Measurements from ENCODE around the gene PICK1.

DNA sequence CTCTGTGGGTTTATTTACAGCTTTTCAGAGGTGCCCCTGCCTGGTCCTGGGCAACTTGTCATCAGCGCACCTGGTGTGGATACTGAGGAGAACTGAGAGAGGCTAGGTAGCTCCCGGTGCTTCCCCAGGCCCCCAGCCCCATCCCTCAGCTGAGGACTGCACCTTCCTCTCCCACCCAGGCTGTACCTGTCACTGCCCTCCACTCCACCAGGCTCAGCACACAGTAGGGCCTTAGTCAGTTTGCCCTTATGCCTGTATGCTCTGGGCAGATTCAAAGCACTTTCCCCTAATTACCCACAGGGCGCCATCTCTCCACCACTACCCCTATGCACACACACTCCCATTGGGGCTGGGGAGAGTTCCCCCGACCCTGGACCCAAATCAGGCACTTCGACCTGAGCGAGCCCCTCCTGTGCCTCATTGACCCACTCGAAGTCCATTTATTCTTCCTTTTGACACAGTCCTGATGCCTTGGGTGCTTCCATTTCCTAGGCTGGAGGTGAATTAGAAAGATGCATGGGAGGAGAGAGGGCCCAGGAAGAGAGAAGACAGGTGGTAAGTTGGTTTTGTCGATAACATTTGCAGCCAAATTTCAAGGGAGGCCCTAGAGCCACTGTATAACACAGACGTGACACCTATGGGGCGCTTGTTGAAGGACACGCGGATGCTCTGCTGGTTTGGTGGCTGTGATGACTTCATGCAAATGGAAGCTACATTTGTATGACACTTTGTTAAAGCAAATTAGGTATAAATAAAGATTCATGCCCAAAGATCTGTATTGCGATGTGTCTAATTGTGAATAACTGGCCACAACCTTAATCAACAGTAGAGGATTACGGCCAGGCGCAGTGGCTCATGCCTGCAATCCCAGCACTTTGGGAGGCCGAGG lies 13.8 kb upstream of the PICK1 start:
- TF ChIP-seq, protein P1, sequence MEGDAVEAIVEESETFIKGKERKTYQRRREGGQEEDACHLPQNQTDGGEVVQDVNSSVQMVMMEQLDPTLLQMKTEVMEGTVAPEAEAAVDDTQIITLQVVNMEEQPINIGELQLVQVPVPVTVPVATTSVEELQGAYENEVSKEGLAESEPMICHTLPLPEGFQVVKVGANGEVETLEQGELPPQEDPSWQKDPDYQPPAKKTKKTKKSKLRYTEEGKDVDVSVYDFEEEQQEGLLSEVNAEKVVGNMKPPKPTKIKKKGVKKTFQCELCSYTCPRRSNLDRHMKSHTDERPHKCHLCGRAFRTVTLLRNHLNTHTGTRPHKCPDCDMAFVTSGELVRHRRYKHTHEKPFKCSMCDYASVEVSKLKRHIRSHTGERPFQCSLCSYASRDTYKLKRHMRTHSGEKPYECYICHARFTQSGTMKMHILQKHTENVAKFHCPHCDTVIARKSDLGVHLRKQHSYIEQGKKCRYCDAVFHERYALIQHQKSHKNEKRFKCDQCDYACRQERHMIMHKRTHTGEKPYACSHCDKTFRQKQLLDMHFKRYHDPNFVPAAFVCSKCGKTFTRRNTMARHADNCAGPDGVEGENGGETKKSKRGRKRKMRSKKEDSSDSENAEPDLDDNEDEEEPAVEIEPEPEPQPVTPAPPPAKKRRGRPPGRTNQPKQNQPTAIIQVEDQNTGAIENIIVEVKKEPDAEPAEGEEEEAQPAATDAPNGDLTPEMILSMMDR (tag by site-specific recombination; IDR thresholded peaks at IDR 0.05) = no peak
- TF ChIP-seq, protein P2, sequence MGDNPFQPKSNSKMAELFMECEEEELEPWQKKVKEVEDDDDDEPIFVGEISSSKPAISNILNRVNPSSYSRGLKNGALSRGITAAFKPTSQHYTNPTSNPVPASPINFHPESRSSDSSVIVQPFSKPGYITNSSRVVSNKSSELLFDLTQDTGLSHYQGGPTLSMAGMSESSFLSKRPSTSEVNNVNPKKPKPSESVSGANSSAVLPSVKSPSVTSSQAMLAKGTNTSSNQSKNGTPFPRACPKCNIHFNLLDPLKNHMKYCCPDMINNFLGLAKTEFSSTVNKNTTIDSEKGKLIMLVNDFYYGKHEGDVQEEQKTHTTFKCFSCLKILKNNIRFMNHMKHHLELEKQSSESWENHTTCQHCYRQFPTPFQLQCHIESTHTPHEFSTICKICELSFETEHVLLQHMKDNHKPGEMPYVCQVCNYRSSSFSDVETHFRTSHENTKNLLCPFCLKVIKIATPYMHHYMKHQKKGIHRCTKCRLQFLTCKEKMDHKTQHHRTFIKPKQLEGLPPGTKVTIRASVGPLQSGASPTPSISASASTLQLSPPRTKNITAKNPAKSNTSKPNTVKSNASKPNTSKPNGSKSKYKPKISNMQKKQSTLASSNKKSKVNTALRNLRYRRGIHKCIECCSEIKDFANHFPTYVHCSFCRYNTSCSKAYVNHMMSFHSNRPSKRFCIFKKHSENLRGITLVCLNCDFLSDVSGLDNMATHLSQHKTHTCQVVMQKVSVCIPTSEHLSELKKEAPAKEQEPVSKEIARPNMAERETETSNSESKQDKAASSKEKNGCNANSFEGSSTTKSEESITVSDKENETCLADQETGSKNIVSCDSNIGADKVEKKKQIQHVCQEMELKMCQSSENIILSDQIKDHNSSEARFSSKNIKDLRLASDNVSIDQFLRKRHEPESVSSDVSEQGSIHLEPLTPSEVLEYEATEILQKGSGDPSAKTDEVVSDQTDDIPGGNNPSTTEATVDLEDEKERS (tag by site-specific recombination; IDR thresholded peaks at IDR 0.05) = no peak
- TF ChIP-seq, protein P3, sequence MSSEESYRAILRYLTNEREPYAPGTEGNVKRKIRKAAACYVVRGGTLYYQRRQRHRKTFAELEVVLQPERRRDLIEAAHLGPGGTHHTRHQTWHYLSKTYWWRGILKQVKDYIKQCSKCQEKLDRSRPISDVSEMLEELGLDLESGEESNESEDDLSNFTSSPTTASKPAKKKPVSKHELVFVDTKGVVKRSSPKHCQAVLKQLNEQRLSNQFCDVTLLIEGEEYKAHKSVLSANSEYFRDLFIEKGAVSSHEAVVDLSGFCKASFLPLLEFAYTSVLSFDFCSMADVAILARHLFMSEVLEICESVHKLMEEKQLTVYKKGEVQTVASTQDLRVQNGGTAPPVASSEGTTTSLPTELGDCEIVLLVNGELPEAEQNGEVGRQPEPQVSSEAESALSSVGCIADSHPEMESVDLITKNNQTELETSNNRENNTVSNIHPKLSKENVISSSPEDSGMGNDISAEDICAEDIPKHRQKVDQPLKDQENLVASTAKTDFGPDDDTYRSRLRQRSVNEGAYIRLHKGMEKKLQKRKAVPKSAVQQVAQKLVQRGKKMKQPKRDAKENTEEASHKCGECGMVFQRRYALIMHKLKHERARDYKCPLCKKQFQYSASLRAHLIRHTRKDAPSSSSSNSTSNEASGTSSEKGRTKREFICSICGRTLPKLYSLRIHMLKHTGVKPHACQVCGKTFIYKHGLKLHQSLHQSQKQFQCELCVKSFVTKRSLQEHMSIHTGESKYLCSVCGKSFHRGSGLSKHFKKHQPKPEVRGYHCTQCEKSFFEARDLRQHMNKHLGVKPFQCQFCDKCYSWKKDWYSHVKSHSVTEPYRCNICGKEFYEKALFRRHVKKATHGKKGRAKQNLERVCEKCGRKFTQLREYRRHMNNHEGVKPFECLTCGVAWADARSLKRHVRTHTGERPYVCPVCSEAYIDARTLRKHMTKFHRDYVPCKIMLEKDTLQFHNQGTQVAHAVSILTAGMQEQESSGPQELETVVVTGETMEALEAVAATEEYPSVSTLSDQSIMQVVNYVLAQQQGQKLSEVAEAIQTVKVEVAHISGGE (tag by site-specific recombination; conservative IDR thresholded peaks at IDR 0.05; ENCODE audit: low read depth) = no peak
- TF ChIP-seq, protein P4, sequence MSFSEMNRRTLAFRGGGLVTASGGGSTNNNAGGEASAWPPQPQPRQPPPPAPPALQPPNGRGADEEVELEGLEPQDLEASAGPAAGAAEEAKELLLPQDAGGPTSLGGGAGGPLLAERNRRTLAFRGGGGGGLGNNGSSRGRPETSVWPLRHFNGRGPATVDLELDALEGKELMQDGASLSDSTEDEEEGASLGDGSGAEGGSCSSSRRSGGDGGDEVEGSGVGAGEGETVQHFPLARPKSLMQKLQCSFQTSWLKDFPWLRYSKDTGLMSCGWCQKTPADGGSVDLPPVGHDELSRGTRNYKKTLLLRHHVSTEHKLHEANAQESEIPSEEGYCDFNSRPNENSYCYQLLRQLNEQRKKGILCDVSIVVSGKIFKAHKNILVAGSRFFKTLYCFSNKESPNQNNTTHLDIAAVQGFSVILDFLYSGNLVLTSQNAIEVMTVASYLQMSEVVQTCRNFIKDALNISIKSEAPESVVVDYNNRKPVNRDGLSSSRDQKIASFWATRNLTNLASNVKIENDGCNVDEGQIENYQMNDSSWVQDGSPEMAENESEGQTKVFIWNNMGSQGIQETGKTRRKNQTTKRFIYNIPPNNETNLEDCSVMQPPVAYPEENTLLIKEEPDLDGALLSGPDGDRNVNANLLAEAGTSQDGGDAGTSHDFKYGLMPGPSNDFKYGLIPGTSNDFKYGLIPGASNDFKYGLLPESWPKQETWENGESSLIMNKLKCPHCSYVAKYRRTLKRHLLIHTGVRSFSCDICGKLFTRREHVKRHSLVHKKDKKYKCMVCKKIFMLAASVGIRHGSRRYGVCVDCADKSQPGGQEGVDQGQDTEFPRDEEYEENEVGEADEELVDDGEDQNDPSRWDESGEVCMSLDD (tag by site-specific recombination; IDR thresholded peaks at IDR 0.05) = no peak
- TF ChIP-seq ZNF274 (IDR thresholded peaks at IDR 0.05; ENCODE audit: low read length) (no peak), ZNF274 (tag by site-specific recombination; IDR thresholded peaks at IDR 0.05; ENCODE audit: borderline replicate concordance) (no peak), ZNF707 (tag by site-specific recombination; IDR thresholded peaks at IDR 0.05) (no peak), ZNF211 (tag by site-specific recombination; IDR thresholded peaks at IDR 0.05; ENCODE audit: low read depth) (no peak), MEIS1 (CRISPR knock-in tag; IDR thresholded peaks at IDR 0.05; ENCODE audit: borderline replicate concordance) (no peak), ZNF311 (tag by site-specific recombination; IDR thresholded peaks at IDR 0.05; ENCODE audit: borderline replicate concordance) (no peak), ZNF830 (tag by site-specific recombination; IDR thresholded peaks at IDR 0.05; ENCODE audit: low read depth) (no peak)
- TF ChIP-seq, protein P5, sequence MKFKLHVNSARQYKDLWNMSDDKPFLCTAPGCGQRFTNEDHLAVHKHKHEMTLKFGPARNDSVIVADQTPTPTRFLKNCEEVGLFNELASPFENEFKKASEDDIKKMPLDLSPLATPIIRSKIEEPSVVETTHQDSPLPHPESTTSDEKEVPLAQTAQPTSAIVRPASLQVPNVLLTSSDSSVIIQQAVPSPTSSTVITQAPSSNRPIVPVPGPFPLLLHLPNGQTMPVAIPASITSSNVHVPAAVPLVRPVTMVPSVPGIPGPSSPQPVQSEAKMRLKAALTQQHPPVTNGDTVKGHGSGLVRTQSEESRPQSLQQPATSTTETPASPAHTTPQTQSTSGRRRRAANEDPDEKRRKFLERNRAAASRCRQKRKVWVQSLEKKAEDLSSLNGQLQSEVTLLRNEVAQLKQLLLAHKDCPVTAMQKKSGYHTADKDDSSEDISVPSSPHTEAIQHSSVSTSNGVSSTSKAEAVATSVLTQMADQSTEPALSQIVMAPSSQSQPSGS (tag by site-specific recombination; IDR thresholded peaks at IDR 0.05; ENCODE audit: low read depth) = no peak
